HG03439 (cell line): Measurements from ENCODE around the gene TRMT2A.

Experiments used
- ATAC-seq: cut with Tn5 transposase; IDR thresholded peaks from one replicate; pipeline ENCODE4 v1.9.1; 2021; ENCODE audit warnings: mild to moderate bottlenecking, moderate library complexity; ENCODE audit not compliant: unreplicated experiment

TRMT2A gene

DNA sequence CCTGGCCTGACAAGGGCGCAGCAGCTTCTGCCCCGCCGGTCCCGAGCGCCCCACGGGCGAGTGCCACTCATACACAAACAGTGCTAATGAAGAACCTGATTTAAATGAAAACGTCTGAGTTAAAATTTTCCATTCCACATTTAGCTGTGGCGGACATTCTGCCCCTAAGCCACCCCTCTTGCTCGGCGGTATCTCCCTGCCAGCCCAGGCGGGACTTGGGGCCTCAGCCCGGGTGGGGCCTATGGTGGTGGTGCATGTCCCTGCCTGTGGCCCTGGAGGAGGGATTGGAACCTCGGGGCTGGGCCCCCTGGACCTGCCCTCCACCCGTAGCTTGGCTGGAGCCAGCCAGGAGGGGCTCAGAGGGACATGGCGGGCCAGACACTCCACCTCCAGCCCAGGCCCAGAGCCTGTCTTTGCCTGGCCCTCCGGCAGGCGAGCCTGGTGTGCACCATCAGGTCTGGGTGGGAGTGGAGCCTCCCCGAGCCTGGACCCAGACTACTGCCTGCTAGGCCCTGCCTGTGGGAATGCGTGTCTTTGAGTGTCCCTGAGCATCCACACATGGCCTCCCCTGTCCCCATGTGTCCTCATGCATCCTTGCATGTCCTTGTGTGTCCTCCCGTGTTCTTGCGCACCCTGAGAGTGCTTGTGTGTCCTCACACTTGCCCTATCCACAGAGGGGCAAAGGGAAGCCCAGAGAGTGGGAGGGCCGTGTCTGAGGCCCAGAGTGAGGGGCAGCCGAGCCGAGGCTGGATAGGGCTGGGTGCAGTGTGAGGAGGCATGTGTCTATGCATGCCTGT, 19.0 kb upstream of the TRMT2A start:
- no peak for ATAC-seq

GRCh38 chr22:20135265-20135664, 18.2 kb upstream of the TRMT2A start:
- no peak for ATAC-seq

GRCh38 chr22:20133930-20134549, 17.0 kb upstream of the TRMT2A start:
- ATAC-seq: no peak

GRCh38 chr22:20132686-20133246, 15.7 kb upstream of the TRMT2A start:
- ATAC-seq: no peak

DNA sequence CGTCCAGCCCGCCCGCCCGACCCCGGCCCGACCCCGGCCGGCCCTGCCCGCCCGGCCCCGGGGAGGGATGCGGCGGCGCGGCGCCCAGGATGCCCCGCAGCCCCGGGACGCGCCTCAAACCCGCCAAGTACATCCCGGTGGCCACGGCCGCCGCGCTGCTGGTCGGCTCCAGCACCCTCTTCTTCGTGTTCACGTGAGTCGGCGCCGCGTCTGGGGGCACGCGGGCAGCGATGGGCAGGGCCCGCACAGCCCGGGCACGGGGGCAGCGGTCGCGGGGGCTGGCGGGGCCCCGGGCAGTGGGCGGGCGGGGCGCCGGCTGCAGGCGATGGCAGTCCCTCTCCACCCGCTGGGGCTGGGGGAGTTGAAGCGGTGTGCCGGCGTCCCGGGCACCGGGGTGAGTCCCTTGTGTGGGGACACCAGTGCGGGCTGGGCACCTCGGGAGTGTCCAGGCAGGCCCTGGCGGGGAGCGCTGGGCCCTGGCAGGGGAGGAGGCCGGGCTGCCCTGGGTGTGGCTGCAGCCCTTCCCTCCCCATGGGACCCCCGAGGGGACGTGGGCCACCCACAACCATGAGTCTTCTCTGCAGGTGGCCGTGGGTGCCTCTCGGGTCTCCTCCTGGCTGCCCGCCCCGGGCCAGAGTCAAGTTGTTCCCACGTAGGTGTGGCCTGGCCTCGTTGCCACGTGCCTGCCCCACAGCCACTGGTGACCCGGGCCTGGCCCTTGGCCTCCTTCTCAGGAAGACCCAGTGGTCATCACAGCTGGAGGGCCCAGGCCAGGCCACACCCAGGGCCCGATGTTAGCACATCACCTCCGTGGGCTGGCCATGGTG, 15.0 kb upstream of the TRMT2A start:
- ATAC-seq: no peak

- ATAC-seq: no peak
Measured at GRCh38 chr22:20131597-20131858, 14.5 kb upstream of the TRMT2A start, which contains the start of gene ZDHHC8. TSS of gene ZDHHC8 (plus strand) at chr22:20131804. CDS start at chr22:20131948, 144 bp downstream.

DNA sequence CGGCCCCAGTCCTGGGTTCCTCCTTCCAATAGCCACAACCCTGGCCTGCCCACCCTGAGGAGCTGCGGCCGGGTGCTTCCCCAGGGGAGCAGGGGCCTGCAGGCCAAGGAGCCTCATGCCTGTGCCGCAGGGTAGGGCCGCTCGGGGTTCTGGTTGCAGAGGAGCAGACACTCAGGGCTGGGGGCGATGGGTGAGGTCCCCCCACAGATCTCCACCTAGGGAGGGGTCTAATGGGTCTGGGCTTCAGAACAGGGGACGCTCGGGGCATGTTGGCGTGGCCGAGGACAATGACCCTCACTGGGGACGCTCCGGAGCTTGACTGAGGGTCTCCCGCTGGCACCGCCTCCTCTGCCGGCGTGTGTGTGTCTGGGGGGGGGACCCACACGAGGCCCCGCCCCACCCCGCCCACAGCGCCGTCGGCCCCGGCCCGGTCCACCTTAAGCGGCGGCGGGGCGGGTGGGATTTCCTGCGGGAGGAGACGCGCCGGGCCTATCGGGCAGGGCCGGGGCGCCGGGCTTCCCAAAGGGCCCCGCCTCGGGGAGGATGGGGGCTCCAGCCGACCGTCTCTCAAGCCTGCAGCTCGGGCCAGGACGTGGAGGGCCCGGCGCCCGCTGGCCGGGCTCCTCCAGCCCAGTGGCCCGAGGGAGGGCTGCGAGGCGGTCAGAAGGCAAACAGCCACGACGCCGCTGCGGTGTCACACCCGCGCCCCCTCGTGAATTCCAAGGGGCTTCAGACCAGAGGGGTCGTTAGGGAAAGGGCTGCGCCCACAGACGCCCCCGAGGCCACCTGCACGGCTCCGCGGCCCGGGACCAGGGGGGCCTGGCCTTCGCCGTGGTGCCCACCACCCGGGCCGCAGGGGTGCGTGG, 13.9 kb upstream of the TRMT2A start:
- no peak for ATAC-seq

GRCh38 chr22:20130319-20130718, 13.3 kb upstream of the TRMT2A start:
- ATAC-seq: no peak

- no peak for ATAC-seq
Measured at GRCh38 chr22:20129747-20130014, 12.7 kb upstream of the TRMT2A start.

GRCh38 chr22:20128902-20129746, 12.1 kb upstream of the TRMT2A start:
- no peak for ATAC-seq

- no peak for ATAC-seq
Measured at GRCh38 chr22:20128619-20128901, 11.5 kb upstream of the TRMT2A start.

- no peak for ATAC-seq
Measured at GRCh38 chr22:20127869-20128618, 11.0 kb upstream of the TRMT2A start.

DNA sequence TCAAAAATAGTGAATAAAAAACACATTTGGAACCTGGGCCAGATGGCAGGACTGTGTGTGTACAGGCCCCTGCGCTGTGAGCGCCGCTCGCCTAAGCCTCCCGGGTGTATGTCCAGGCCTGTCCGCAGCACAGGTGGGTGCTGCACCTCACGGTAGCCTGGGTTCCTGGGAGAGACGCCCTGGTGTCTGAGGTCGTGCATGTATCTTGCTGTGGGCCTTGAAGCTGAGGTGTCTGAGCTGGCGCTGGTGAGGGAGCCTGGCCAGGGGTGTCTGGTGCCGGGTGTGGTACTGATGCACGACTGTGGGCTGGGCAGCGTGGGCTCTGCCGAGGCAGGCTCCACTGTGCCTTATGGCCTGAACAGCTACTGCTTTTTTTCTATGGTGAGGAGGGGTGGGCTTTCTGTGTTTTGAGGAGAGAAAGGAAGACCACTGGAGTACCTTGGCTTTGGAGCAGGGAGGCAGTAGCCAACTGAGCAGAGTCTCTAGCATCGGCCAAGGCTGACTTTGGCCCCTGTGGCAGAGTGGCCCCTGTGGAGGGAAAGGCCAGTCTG, 10.4 kb upstream of the TRMT2A start:
- no peak for ATAC-seq

- no peak for ATAC-seq
Measured at GRCh38 chr22:20126284-20127029, 9.4 kb upstream of the TRMT2A start.

GRCh38 chr22:20125201-20126174, 8.5 kb upstream of the TRMT2A start:
- ATAC-seq: no peak

DNA sequence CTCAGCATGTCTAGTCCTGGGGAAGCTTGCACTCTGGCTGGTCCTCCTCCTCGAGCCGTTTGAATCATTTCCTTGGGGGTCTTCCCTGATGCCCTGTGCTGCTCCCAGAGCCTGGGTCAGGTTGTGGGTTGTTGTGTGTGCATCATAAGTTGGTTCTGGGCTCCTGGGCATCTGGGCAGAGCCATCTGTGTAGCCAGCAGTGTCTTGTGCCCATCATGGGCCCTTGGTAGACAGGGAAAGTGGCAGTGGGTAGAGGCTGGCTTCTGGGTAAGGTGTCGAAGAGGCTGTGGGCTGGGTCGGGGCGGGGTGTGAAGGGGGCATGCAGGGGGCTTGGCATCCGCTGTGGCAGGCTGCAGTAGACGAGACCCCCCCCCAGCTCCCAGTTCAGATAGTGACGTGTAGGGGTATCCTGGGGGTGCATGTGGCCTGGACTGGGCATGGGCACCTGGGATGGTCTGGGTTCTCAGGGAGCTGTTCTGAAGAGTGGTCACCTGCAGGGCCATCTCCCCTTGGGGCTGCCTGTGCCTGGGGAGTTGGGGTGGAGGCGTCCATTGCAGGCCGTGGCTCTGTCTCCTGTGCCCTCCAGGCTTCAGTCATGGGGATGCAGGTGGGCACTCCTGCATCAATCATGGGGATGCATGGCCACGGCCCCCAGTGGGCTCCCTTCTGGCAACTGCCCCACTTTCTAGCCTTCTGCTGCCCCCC, 7.2 kb upstream of the TRMT2A start:
- ATAC-seq: no peak
